ENCODE data around the gene BLVRB. TPM values are rescaled to one million over a fixed set of nuclear protein-coding genes. Genes with fewer than 3 reads are reported as not detected.
"Not testable (repeated sequence)": the region's sequence is repeated elsewhere in the genome, so short reads cannot be mapped to it uniquely, and the experiment has no call there.

BLVRB gene
- total RNA-seq, 1 experiment from 2014 or later, result 45.6 TPM

GRCh38 chr19:40464059-40465024 is 1.2 kb downstream of the BLVRB start:
- peaks cover 10% of the 10 kb centered on the region; the same call in 1 of the 2 replicates for H3K4me1 ChIP-seq (ENCODE audit: control insufficient read depth, insufficient read depth, low read length)
- TF ChIP-seq SIN3A (IDR thresholded peaks at IDR 0.05; ENCODE audit: borderline replicate concordance, insufficient read depth, low read depth, low read length) (no peak), CTCF (IDR thresholded peaks at IDR 0.05) (peak; percentile 87), POLR2AphosphoS5 (IDR thresholded peaks at IDR 0.05; ENCODE audit: low read depth, low read length) (no peak), TCF7L2 (IDR thresholded peaks at IDR 0.05; ENCODE audit: low read depth, low read length) (no peak)
- TF ChIP-seq, protein P1, sequence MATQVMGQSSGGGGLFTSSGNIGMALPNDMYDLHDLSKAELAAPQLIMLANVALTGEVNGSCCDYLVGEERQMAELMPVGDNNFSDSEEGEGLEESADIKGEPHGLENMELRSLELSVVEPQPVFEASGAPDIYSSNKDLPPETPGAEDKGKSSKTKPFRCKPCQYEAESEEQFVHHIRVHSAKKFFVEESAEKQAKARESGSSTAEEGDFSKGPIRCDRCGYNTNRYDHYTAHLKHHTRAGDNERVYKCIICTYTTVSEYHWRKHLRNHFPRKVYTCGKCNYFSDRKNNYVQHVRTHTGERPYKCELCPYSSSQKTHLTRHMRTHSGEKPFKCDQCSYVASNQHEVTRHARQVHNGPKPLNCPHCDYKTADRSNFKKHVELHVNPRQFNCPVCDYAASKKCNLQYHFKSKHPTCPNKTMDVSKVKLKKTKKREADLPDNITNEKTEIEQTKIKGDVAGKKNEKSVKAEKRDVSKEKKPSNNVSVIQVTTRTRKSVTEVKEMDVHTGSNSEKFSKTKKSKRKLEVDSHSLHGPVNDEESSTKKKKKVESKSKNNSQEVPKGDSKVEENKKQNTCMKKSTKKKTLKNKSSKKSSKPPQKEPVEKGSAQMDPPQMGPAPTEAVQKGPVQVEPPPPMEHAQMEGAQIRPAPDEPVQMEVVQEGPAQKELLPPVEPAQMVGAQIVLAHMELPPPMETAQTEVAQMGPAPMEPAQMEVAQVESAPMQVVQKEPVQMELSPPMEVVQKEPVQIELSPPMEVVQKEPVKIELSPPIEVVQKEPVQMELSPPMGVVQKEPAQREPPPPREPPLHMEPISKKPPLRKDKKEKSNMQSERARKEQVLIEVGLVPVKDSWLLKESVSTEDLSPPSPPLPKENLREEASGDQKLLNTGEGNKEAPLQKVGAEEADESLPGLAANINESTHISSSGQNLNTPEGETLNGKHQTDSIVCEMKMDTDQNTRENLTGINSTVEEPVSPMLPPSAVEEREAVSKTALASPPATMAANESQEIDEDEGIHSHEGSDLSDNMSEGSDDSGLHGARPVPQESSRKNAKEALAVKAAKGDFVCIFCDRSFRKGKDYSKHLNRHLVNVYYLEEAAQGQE (IDR thresholded peaks at IDR 0.05; ENCODE audit: insufficient read depth in 1 of 2, low read depth in 2 of 2, low read length in 1 of 2), result no peak
- ChIA-PET POLR2A (interaction anchor here (0.5 to 0.6 kb wide), 3 partner anchors 29 to 47 kb away, joined by 3 to 16 read pairs (median 14); no protein-coding TSS in a partner anchor), CTCF (interaction anchor here (0.6 to 1.5 kb wide), 11 partner anchors 22 to 170 kb away, joined by 3 to 10 read pairs (median 4); no protein-coding TSS in a partner anchor)
- no peaks in the 10 kb centered on the region for H3K9me3 ChIP-seq (ENCODE audit: control insufficient read depth, insufficient read depth, low read depth, low read length)
- H3K4me3 ChIP-seq (ENCODE audit: low read depth in 2 of 2, low read length in 2 of 2), result peak overlapping the region; percentile 68 to 82
- peak overlapping the region; percentile 82 for H3K27ac ChIP-seq (ENCODE audit: low read length)
- in situ Hi-C loops (cut with HindIII; ENCODE audit: low pct_unique_long_range_greater_than_20kb, low sequenced_read_pairs), result no loop called here
- ATAC-seq (peak; percentile 43), DNase-seq (ENCODE audit: low read depth, low spot score) (peak; percentile 57)
- intact Hi-C loops (cut with micrococcal nuclease; ENCODE audit: unreplicated experiment), result no loop called here
- BruUV-seq (replicated peaks), result TSS peak; percentile 88
- H3K36me3 ChIP-seq (ENCODE audit: control insufficient read depth, insufficient read depth, low read length), result no peaks in the 10 kb centered on the region; the same call in 1 of the 2 replicates
- H3K27me3 ChIP-seq (ENCODE audit: control insufficient read depth, insufficient read depth, low read length), result no peaks in the 10 kb centered on the region

DNA sequence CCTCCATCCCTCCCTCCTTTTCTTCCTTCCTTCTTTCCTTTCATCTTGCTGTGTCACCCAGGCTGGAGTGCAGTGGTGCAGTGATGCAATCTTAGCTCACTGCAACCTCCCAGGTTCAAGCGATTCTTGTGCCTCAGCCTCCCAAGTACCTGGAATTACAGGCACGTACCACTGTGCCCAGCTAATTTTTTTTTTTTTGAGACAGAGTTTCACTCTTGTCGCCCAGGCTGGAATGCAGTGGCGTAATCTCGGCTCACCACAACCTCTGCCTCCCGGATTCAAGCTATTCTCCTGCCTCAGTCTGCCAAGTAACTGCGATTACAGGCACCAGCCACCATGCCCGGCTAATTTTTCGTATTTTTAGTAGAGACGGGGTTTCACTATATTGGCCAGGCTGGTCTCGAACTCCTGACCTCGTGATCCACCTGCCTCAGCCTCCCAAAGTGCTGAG is 1.9 kb downstream of the BLVRB start:
- DNase-seq (ENCODE audit: low read depth, low spot score); H3K36me3 ChIP-seq (ENCODE audit: control insufficient read depth, insufficient read depth, low read length); intact Hi-C loops (cut with micrococcal nuclease; ENCODE audit: unreplicated experiment); H3K4me3 ChIP-seq (ENCODE audit: low read depth in 2 of 2, low read length in 2 of 2); H3K27me3 ChIP-seq (ENCODE audit: control insufficient read depth, insufficient read depth, low read length); in situ Hi-C loops (cut with HindIII; ENCODE audit: low pct_unique_long_range_greater_than_20kb, low sequenced_read_pairs); H3K9me3 ChIP-seq (ENCODE audit: control insufficient read depth, insufficient read depth, low read depth, low read length); BruUV-seq (replicated peaks); H3K27ac ChIP-seq (ENCODE audit: low read length); ATAC-seq: not testable (repeated sequence)
- POLR2A ChIA-PET, result interaction anchor here (0.5 to 0.6 kb wide), 2 partner anchors 28 to 30 kb away, joined by 14 to 16 read pairs; no protein-coding TSS in a partner anchor
- peaks cover 10% of the 10 kb centered on the region; the same call in 1 of the 2 replicates for H3K4me1 ChIP-seq (ENCODE audit: control insufficient read depth, insufficient read depth, low read length)
- CTCF ChIA-PET, result interaction anchor here (0.6 to 1.5 kb wide), 9 partner anchors 23 to 171 kb away, joined by 3 to 10 read pairs (median 4); no protein-coding TSS in a partner anchor
